K562 (cell line): ENCODE data around the gene IGSF3.
"Not testable (repeated sequence)": the region's sequence is repeated elsewhere in the genome, so short reads cannot be mapped to it uniquely, and the experiment has no call there.

Experiments
- CTCF ChIP-seq, 3 experiments: IDR thresholded peaks in 2 of 3; conservative IDR thresholded peaks in 1 of 3; 2 replicates each; pipeline ENCODE4 v1.5.1; 2011 to 2012; ENCODE audit warnings: low read length in 3 of 3, mild to moderate bottlenecking in 3 of 3, control low read depth in 2 of 3, improper control_type of control experiment in 1 of 3, inconsistent platforms in 1 of 3, low read depth in 1 of 3, mixed read lengths in 1 of 3, moderate library complexity in 1 of 3; ENCODE audit not compliant: insufficient read depth in 2 of 3
- LARP7 ChIP-seq: fragments of 450-650 bp; IDR thresholded peaks from 2 replicates; pipeline ENCODE4 v1.6.1; 2016
- POLR2AphosphoS5 ChIP-seq: IDR thresholded peaks from 2 replicates; pipeline ENCODE4 v1.6.1; 2011; ENCODE audit warnings: mild to moderate bottlenecking, low read depth, low read length, moderate library complexity; ENCODE audit not compliant: control insufficient read depth, insufficient read depth
- TCF7 ChIP-seq: sonication (generic); IDR thresholded peaks from 2 replicates; pipeline ENCODE4 v1.6.1; 2016; ENCODE audit warnings: antibody characterized with exemption, borderline replicate concordance
- ZNF134 ChIP-seq: fragments of 250-450 bp; sonication (Bioruptor Pico); conservative IDR thresholded peaks from 2 replicates; pipeline ENCODE4 v1.4.0; 2020
- ZNF347 ChIP-seq: fragments of 450-650 bp; formaldehyde crosslinking; IDR thresholded peaks from 2 replicates; pipeline ENCODE4 v1.4.0; 2020; ENCODE audit warnings: low read depth, mild to moderate bottlenecking, moderate library complexity
- ZNF592 ChIP-seq: fragments of 450-650 bp; IDR thresholded peaks from 2 replicates; pipeline ENCODE4 v1.6.1; 2017; ENCODE audit warnings: antibody characterized with exemption, mild to moderate bottlenecking
- ZNF696 ChIP-seq: fragments of 250-450 bp; sonication (Bioruptor Pico); conservative IDR thresholded peaks from 2 replicates; pipeline ENCODE4 v1.4.0; 2020; ENCODE audit warnings: mild to moderate bottlenecking, moderate library complexity
- TF ChIP-seq, protein P1 (sequence below): fragments of 200-800 bp; sonication (Bioruptor generic); IDR thresholded peaks from 2 replicates; pipeline ENCODE4 v1.6.1; 2016; ENCODE audit warnings: missing genetic modification characterization, missing compliant biosample characterization

GRCh38 chr1:116650781-116651180, 16.8 kb downstream of the IGSF3 start:
- TF ChIP-seq ZNF592; ZNF696 (CRISPR knock-in tag); CTCF (IDR thresholded peaks at IDR 0.05 in 2 of 3, conservative IDR thresholded peaks at IDR 0.05 in 1 of 3; ENCODE audit: insufficient read depth in 2 of 3, low read depth in 1 of 3, low read length in 3 of 3); ZNF347 (CRISPR knock-in tag); TCF7; ZNF134 (CRISPR knock-in tag); LARP7; POLR2AphosphoS5: not testable (repeated sequence)
- TF ChIP-seq, protein P1, sequence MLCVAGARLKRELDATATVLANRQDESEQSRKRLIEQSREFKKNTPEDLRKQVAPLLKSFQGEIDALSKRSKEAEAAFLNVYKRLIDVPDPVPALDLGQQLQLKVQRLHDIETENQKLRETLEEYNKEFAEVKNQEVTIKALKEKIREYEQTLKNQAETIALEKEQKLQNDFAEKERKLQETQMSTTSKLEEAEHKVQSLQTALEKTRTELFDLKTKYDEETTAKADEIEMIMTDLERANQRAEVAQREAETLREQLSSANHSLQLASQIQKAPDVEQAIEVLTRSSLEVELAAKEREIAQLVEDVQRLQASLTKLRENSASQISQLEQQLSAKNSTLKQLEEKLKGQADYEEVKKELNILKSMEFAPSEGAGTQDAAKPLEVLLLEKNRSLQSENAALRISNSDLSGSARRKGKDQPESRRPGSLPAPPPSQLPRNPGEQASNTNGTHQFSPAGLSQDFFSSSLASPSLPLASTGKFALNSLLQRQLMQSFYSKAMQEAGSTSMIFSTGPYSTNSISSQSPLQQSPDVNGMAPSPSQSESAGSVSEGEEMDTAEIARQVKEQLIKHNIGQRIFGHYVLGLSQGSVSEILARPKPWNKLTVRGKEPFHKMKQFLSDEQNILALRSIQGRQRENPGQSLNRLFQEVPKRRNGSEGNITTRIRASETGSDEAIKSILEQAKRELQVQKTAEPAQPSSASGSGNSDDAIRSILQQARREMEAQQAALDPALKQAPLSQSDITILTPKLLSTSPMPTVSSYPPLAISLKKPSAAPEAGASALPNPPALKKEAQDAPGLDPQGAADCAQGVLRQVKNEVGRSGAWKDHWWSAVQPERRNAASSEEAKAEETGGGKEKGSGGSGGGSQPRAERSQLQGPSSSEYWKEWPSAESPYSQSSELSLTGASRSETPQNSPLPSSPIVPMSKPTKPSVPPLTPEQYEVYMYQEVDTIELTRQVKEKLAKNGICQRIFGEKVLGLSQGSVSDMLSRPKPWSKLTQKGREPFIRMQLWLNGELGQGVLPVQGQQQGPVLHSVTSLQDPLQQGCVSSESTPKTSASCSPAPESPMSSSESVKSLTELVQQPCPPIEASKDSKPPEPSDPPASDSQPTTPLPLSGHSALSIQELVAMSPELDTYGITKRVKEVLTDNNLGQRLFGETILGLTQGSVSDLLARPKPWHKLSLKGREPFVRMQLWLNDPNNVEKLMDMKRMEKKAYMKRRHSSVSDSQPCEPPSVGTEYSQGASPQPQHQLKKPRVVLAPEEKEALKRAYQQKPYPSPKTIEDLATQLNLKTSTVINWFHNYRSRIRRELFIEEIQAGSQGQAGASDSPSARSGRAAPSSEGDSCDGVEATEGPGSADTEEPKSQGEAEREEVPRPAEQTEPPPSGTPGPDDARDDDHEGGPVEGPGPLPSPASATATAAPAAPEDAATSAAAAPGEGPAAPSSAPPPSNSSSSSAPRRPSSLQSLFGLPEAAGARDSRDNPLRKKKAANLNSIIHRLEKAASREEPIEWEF (CRISPR knock-in tag): not testable (repeated sequence)
